ENCODE measurements around the gene PDLIM1.
"Not testable (repeated sequence)": the region's sequence is repeated elsewhere in the genome, so short reads cannot be mapped to it uniquely, and the experiment has no call there.

PDLIM1 gene

GRCh38 chr10:95243318-95243617 lies 47.5 kb downstream of the PDLIM1 start:
- DNase-seq (ENCODE audit: low read depth in 2 of 3, low spot score in 1 of 3), result no peak

- DNase-seq (ENCODE audit: low read depth in 2 of 3, low spot score in 1 of 3), result peak in 1 of 3 donors; percentile 43
These were observed 48.1 kb downstream of the PDLIM1 start for GRCh38 chr10:95242581-95243317.

- no peak for DNase-seq (ENCODE audit: low read depth in 2 of 3, low spot score in 1 of 3)
These were observed 49.3 kb downstream of the PDLIM1 start for GRCh38 chr10:95241533-95241932.

- no peak for DNase-seq (ENCODE audit: low read depth in 2 of 3, low spot score in 1 of 3)
These were observed 50.0 kb downstream of the PDLIM1 start for GRCh38 chr10:95240811-95241210.

GRCh38 chr10:95240096-95240495 lies 50.7 kb downstream of the PDLIM1 start:
- not testable (repeated sequence) for DNase-seq (ENCODE audit: low read depth in 2 of 3, low spot score in 1 of 3)

- no peak for DNase-seq (ENCODE audit: low read depth in 2 of 3, low spot score in 1 of 3)
These were observed 53.2 kb downstream of the PDLIM1 start for GRCh38 chr10:95237376-95238170.

- DNase-seq (ENCODE audit: low read depth in 2 of 3, low spot score in 1 of 3), result no peak
These were observed 54.5 kb downstream of the PDLIM1 start for GRCh38 chr10:95236068-95236903.

GRCh38 chr10:95235676-95236067 lies 55.1 kb downstream of the PDLIM1 start:
- no peak for DNase-seq (ENCODE audit: low read depth in 2 of 3, low spot score in 1 of 3)

GRCh38 chr10:95234951-95235350 lies 55.9 kb downstream of the PDLIM1 start:
- no peak for DNase-seq (ENCODE audit: low read depth in 2 of 3, low spot score in 1 of 3)

- DNase-seq (ENCODE audit: low read depth in 2 of 3, low spot score in 1 of 3), result no peak
These were observed 57.3 kb downstream of the PDLIM1 start for GRCh38 chr10:95233377-95234034.

GRCh38 chr10:95230677-95231586 lies 59.9 kb downstream of the PDLIM1 start:
- DNase-seq (ENCODE audit: low read depth in 2 of 3, low spot score in 1 of 3), result peak in 2 of 3 donors; percentile 11 to 32

- DNase-seq (ENCODE audit: low read depth in 2 of 3, low spot score in 1 of 3), result no peak
These were observed 60.8 kb downstream of the PDLIM1 start for GRCh38 chr10:95229724-95230627.

- not testable (repeated sequence) for DNase-seq (ENCODE audit: low read depth in 2 of 3, low spot score in 1 of 3)
These were observed 61.7 kb downstream of the PDLIM1 start for GRCh38 chr10:95228934-95229723.

- no peak for DNase-seq (ENCODE audit: low read depth in 2 of 3, low spot score in 1 of 3)
These were observed 65.7 kb downstream of the PDLIM1 start for GRCh38 chr10:95225136-95225535.

GRCh38 chr10:95221124-95221523 lies 69.7 kb downstream of the PDLIM1 start:
- DNase-seq (ENCODE audit: low read depth in 2 of 3, low spot score in 1 of 3), result no peak

GRCh38 chr10:95220539-95220938 lies 70.3 kb downstream of the PDLIM1 start:
- no peak for DNase-seq (ENCODE audit: low read depth in 2 of 3, low spot score in 1 of 3)

GRCh38 chr10:95217476-95217875 lies 73.3 kb downstream of the PDLIM1 start:
- no peak for DNase-seq (ENCODE audit: low read depth in 2 of 3, low spot score in 1 of 3)

GRCh38 chr10:95214793-95215192 lies 76.0 kb downstream of the PDLIM1 start:
- DNase-seq (ENCODE audit: low read depth in 2 of 3, low spot score in 1 of 3), result no peak
